ENCODE data around the gene DLGAP1.

Gene DLGAP1

DNA sequence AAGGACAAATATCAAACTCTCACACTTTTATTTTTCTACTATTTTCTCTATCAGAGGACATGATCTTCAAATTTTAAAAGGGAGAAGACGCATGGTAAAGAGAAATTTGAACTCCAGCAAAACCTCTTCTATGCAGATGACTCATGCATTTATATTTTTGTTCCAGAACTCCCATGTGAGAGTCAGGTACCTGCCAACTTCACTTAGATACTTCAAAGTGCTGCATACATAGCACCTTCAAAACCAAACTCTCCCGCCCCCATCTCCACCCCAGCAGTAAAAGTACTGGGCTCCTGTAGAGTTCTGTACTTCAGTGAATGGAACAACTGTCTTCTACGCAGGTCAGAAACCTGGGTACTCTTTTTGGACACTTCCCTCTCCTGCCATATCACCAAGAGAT lies 606.8 kb downstream of the DLGAP1 start:
- DNase-seq = no peak

DNA sequence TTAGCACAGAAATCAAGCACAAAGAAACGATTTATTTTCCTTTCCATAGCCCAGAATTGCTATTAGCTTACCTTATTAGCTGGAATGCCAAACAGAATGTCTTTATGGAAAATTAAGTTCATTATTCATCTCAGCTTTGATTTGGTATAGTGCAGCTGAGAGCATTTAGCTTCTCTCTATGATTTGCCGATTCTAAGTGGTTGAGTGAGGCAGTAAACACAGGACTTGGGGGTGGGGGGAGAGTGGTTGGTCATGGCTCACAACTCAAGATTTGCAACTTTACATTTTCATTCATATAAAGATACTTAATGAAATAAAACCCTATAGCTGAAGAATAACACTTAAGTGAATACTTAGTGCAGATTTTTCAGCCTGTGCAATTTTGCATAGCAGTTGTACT lies 609.9 kb downstream of the DLGAP1 start:
- DNase-seq = no peak

DNA sequence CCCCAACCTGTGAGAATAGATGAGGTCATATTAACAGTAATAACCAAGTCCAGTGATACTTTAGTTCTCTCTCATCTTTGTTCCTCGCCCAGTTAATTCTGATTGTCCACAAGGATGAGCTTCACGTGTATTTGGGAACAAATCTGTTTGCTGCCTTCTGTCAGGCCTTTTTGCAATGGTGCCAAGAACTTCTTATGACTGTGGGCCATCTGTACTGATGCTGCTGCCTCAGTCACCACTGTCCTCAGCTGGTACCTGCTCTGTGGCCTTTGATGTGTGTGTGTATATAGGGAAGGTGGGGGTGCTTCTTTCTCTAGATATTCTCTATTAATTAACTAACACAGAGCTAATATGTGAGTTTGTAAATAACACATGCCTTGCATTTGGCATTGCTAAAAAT lies 612.3 kb downstream of the DLGAP1 start:
- peak; percentile 4 for DNase-seq

GRCh38 chr18:3840766-3841165 lies 614.3 kb downstream of the DLGAP1 start:
- DNase-seq = no peak

GRCh38 chr18:3839581-3839981 lies 615.5 kb downstream of the DLGAP1 start:
- DNase-seq = no peak

DNA sequence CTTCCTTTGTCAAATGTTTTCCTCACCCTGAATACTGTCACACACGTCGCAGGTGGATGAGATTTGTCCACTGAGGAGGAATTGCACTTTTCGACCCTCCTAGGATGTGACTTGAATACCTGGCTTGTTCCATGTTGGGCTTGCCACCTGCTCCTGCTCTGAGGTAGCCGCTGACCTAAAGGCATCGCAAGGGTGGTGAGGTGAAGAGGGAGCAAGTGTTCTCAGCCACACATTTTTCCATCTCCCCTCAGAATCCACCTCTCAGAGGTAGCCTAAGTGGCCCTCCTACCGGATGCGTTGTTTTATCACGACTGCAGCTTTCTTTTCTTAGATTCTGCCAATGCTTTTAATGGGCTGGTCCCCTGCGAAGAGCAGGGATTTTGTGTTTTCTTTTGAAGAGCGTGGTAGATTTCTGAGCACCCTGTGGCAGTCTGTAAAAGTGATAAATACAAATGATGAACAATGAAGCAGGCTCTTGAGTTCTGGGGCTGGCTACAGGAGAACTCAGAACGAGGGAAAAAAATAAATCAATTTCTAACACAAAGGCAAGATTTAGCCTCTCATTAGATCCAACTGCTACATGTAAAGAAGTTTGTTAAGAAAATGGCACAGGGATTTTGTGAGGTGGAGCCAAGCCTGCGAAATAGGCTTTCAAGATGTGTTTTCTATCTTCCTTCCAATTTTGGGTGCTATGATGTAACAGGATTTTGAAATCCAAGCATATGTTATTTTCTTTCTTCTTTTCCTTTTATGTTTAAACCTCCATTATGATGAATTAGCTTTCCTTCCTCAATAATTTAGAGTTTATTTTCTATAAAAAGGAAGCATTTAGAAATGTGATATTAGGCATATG lies 618.4 kb downstream of the DLGAP1 start:
- no peak for DNase-seq

GRCh38 chr18:3832025-3832638 lies 623.0 kb downstream of the DLGAP1 start:
- DNase-seq = no peak

DNA sequence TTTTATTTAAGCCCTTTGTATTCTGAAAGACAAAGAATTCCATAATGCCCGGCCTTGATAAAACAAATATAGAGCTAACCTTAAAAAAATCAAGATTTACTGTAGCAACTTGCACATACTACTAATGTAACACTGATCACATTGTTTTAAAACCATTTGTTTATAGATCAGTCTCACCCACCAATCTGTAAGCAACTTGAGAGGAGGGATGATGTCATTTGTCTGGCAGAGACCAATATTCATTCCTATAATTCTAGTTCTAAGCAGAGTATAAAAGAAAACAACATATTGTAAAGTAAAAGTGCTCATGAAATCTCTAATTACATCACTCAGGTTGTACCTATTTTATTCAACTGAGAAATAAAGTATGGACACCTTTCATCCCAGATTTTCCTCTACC lies 624.5 kb downstream of the DLGAP1 start:
- no peak for DNase-seq

DNA sequence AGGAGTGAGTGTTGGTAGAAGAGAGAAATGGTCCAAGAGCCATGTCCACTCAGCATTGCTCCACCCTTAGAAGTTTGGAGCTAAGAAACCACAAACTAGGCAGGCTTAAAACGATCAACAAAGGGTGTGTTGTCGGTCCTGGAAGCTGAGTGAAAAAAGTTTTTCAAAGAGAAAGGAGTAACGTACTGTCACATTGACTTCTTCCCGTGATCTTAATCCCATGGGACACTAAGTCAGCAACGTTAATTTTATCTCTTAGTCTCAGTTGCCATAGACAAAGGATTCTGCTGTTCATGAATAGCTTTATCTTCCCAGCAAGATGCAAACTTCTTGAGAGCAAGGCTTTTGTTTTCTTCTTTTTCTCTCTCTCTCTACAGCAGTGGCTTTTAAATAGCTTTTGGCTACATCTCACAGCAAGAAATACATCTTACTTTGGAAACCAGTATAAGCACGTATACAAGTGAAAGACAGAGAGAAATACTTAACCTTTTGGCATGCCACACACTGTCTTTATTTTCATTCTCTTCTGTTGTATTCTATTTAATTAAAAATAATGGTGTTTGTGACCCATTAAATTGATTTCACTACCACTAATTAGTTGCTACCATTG lies 627.8 kb downstream of the DLGAP1 start:
- DNase-seq = no peak

DNA sequence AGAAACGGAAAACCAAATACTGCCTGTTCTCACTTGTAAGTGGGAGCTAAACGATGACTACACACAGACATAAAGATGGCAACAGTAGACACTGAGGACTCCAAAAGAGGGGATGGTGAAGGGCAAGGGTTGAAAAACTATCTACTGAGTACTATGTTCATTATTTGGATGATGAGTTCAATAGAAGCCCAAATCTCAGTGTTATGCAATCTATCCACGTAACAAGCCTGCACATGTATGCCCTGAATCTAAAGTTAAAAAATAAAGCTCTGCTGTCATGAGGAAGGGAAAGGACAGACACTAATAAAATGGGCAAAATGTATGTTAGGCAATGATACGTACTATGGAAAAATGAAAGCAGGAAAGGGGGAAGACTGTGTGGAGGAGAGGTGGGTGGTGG lies 629.1 kb downstream of the DLGAP1 start:
- DNase-seq = no peak

GRCh38 chr18:3824101-3824500 lies 631.0 kb downstream of the DLGAP1 start:
- no peak for DNase-seq

DNA sequence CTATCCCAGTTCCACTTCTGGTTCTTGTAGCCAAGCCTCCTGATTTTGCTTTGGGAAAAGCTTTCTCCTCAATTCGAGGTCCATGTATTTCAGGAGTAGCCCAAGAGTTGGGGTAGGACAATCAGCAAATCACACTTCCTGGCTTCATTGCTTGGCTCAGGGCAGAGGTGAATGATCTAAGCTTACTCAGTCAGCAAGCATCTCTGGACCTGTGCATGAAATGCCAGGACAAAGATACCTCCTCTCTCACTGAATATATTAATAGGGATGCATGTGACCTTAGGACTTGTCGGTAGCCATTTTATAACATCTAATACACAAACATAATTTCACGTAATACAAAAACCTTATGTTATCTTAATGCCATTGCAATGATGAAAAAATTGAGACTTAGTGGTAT lies 632.0 kb downstream of the DLGAP1 start:
- DNase-seq = no peak

DNA sequence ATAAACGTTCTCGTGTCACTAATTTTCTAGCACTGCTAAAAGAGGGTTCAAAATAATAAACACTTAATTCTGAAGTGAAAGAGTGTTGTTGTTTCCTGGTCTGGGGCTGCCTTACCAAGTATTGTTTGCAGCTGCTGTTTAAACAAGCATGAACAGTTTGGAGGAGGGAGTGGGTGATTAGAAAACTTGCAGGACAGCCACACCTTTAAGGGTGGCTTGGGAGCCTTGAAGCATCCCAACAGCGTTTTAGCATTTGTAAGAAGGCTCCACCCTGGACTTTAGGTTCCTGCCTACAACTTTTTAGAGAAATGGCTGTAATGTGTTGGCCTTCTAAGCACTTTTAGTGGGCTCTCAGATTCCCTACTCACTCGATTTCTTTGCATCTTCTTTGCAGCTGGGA lies 633.6 kb downstream of the DLGAP1 start:
- no peak for DNase-seq

DNA sequence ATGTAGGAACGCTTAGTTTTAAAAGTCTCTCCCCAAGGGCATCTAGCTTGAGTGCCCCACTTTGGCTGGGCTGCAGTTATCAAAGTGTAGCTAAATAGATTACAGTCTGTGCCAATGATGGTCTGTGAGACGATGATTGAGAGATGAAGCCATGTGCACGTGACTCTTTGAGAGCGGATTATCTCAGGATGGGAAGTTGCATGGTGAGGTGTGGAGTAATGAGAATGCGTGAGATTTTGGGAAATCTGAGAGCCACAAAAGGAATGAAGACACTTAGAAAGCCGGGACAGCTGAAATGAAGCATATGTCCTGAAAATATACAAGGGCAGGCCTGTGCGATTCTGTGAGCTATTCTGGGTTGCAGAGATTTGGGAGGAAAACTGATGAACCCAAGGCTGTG lies 635.1 kb downstream of the DLGAP1 start:
- no peak for DNase-seq

DNA sequence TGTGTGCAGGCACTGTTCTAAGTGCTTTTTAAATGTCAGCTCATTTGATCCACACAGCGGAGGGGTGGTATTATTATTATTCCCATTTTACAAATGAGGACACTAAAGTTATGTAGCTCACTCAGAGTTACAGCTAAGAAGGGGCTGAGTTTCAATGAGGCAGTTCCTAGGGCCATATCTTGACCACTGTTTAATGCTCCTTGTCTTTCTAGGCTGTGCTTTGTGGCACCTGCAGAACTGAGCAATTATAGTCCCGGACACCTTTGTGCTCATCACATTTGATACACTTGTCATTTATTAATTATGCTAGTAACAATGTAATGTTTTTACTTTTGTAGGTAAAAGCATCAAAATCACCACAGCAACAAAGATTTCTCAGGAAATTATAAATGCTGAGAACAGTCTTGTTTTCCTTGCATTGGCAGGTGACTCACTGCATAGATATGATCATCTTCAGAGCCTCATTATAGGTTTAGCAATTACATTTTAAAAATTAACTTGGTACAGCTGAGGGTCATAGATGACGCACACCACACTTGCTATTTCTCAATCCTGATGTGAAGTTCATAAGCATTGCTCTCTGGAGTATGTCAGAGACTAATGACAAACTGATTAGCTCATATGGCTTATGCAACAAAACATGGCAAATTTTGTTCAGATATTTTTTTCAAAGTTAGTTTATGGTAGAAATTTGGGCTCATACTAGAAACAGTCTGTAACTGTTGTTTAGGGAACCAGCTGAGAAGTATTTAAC lies 638.3 kb downstream of the DLGAP1 start:
- no peak for DNase-seq

DNA sequence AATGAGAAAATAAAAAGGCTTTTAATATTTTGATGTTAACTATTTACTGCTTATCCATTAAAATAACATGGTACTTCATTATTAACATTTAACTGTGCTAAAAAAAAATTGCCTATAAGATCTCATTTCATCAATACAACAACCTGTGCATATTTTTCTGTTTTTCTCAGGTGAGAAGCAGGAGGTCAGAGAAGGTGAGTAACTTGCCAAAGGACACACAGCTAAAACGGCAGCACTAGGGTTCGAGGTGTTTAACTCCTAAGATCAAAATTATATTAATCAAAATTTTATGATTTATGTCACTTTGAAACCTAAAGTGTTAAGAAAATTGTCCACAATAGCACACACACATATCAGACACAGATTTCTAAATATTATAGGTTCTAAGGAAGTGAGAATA lies 639.1 kb downstream of the DLGAP1 start:
- no peak for DNase-seq

GRCh38 chr18:3814816-3815215 lies 640.3 kb downstream of the DLGAP1 start:
- DNase-seq = no peak

- no peak for DNase-seq
These were observed 644.8 kb downstream of the DLGAP1 start for GRCh38 chr18:3810296-3810695.

- DNase-seq = no peak
These were observed 645.9 kb downstream of the DLGAP1 start for GRCh38 chr18:3808985-3809780.

GRCh38 chr18:3806656-3807055 lies 648.5 kb downstream of the DLGAP1 start:
- peak; percentile 86 for DNase-seq

GRCh38 chr18:3804336-3804735 lies 650.8 kb downstream of the DLGAP1 start:
- no peak for DNase-seq

- no peak for DNase-seq
These were observed 651.8 kb downstream of the DLGAP1 start for GRCh38 chr18:3803350-3803749.

- DNase-seq = no peak
These were observed 655.6 kb downstream of the DLGAP1 start for GRCh38 chr18:3799515-3799914.
